NCI-H1930 (cell line): ENCODE data around the gene COA6.
A peak's percentile ranks its signal among the peaks of the same experiment; 100 is the strongest.
"Not testable (repeated sequence)": the region's sequence is repeated elsewhere in the genome, so short reads cannot be mapped to it uniquely, and the experiment has no call there.

ENCODE experiments used
- DNase-seq, 2 experiments: peaks; one replicate each; lab custom pipeline; 2025; lab: John Stamatoyannopoulos, UW

The COA6 gene

DNA sequence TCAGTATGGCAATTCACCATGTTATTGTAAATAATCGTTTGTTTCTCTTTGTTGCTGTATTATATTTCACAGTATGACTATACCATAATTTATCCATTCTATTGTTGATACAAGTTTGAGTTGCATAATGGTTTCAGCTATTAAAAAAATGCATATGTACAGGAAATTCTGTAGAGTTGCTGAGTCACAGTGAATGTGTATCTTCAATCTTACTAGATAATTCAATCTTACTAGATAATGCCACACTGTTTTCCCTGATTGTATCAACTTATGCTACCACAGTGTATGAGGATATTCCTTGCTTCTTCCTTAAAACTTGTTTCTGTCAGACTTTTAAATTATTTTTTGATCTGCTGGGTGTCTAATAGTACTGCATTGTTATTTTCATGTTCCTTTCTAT is 3.5 kb upstream of the COA6 start:
- DNase-seq: no peak

DNA sequence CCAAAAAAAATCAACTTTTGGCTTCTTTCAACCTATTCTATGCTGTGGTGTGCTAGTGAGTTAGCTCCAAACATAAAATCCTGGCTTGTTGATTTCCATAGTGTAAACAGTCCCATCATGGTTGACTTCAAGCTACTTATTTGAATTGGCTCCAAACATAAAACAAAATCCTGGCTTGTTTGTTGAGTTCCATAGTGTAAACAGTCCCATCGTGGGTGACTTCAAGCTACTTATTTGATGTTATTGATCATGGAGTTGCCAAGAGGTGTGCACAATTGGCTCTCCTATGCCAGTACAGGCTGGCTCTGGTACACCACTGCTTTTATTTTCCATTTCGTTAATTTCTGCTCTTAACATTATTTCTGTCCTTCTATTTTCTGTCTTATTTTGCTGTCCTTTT is 1.8 kb upstream of the COA6 start:
- DNase-seq: peak in 1 of 2 experiments; percentile 32

DNA sequence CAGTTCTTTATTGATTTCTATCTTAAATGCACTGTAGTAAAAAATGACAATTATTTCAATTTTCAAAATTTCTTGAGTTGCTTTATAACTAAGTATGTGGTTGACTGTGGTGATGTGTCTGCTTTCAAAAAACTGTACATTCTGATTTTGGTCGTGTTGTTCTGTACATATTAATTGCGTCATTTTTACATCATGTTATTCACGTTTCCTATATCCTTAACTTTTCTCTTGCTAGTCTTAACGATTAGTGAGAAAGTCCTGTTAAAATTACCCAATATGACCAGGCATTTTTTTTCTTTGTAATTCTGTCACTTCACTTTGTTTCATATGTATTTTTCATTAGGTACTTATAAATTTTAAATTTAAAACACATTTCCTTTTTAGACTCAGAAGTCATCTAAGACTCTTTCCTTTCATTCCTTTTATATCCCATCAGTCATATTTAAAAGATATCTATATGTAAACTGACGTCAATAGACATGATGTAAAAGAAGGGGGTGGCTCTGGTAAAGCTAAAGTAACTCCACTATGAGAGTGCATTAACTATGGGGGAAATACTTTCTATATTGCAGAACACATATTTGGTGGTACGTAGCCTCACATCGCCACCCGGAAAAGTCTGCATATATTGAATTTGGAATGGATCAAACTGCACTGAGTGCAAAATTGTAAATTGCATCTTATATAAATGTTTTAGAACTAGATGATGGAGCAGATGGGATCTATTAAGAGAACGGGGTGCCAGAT is 1.1 kb upstream of the COA6 start:
- DNase-seq: no peak

DNA sequence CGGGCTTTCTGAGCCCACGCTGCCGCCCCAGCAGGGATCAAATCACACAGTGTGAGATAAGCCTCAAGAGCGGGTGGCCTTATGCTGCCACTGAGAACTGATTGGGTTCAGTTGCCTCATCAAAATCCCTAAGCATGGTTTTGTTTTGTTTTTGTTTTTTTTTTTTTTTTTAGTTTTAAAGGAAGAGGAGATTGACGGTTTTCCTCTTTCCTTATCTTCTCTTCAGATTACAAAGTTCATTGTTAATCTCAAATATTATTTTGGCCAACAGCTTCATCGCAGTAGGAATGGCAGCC is 651 bp downstream of the COA6 start:
- DNase-seq: no peak

DNA sequence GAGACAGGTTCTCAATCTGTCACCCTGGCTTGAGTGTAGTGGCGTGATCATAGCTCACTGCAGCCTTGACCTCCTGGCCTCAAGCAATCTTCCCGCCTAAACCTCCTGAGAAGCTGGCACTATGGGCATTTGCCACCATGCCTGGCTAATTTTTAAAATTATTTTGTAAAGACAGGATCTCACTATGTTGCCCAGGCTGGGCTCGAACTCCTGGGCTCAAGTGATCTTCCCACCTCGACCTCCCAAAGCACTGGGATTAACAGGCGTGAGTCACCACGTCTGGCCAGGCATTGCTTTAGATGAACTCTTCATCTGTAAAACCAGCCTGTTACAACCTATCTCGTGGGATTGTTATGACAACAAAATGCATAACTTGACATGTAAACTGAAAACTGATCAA is 2.4 kb downstream of the COA6 start:
- no peak for DNase-seq

DNA sequence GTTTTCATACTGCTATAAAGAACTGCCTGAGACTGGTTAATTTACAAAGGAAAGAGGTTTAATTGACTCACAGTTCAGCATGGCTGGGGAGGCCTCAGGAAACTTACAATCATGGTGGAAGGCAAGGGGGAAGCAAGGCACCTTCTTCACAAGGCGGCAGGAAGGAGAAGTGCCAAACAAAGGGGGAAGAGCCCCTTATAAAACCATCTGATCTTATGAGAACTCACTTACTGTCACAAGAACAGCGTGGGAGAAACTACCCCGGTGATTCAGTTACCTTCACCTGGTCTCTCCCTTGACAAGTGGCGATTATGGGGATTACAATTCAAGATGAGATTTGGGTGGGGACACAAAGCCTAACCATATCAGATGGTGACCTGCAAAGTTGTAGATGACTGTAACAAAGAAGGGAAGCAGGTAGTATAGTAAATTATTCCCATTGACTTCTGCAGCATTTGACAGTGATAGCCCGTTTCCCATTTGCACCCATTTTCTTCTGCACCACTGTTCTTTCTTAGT is 6.4 kb downstream of the COA6 start:
- DNase-seq: not testable (repeated sequence)

DNA sequence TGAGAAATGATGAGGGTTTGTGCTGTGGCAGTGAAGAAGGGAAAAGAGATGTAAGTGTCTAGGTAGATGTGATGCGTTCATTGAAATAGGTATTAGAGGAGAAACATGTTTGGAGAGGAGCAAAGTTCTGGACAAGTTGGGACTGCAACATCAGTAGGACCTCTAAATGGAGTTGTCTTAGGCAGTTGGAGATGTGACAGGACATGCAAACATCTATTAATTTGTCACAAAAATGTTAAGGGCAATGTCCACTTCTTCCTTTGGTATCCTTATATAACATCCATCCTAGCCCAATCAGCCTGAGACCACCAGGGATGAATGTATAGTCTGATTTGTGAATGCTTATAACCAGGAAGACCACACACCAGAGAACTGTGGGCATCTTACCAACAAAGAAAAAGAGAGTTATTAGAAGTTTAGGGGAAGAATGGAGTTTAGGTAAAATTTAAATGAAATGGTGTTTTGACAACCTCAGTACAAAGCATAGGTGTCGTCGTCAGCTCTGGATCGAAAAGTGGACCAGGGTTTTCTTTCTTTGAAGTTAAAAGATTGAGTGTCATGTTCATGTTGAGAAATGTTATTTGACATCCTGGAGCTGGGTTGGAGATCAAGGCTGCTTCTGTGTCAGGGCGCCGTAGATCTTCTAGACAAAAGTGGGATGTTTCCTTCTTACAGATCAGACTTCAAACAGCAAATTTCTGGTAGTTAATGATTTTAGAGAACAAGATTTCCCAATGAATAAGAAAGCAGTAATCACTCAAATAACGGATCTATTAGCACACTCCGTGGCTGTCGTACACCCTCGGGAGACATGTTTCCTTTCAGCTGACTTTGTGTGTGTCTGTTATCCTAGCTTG is 8.7 kb downstream of the COA6 start:
- DNase-seq: no peak

DNA sequence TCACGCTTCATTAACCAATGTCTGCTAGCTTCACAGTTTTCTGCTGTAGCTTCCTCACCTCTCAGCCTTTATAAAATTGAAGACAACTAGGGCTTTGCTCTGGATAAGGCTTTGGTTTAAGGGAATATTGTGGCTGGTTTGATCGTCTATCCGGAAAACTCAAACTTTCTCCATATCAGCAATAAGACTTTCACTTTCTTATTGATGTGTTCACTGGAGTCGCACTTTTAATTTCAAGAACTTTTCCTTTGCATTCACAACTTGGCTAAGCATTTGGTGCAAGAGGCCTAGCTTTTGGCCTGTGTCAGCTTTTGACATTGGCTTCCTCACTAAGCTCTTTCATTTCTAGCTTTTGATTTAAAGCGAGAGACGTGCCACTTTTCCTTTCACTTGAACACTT is 12.9 kb downstream of the COA6 start:
- no peak for DNase-seq

DNA sequence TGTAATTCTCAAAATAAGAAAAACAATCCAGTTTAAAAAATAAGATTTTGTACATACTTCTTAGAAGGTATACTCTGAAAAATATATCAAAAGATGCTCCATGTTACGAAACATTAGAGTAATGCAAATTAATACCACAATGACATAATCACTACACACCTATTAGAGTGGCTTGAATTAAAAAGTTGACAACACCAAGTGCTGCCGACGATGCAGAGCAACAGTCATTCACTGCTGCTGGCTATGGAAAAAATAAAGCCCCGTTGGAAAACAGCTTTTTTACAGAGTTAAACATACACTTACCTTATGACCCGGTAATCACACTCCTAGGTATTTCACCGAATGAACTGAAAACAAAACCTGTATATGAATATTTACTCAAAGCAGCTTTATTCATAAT is 14.8 kb downstream of the COA6 start:
- DNase-seq: no peak

DNA sequence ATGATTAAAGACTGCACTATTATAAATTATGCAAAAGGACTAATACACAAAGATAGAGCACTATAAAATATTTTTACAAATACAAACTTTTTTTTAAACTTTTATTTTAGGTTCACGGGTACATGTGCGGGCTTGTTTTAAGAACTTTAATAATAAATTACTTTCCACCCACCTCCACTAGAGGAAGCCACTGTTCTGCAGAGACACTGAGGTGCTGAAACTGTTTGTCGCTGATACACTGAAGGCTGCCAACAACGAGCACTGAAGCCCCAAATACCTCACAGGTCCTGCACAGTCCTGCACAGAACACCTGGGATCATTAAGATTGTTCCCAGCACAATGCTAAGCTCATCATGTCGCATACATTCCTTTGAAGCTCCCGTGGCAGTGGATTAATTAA is 19.9 kb downstream of the COA6 start:
- DNase-seq: no peak

DNA sequence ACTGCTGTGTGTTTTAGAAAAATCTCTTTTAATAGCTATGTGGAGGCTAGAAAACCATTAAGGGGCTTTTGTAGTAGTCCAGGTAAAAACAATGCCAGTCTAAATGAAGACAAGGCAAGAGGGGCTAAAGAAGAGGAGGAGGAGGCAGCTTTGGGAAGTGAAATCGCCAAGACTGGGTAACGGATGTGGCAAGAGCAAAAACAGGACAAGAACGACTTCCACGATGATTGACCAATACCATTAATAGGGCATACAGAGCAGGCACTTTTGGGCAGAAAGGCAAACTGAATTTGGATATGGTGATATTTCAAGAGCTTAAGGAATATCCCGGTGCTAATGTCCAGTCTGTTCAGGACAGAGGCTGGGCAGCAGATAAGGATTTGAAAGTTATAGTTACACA is 22.0 kb downstream of the COA6 start:
- DNase-seq: no peak

DNA sequence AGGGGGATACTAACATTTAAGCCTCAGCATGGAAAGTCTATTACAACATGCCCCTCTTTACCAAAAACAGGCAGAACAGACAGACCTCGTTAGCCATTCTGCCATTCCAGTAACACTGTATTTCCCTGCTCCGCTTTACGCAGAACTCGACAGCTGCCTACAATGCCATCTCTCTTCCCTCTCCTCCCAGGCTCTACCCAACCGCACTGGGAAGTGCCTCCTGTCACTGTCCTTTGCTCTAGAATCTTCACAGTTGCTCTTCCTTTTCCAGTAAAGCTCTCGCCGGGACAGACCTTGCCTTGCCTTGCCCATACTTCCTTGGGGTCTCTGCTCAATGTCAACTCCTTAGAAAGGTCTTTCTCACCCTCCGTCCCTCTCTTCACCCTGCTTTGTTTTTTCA is 22.8 kb downstream of the COA6 start:
- DNase-seq: no peak

DNA sequence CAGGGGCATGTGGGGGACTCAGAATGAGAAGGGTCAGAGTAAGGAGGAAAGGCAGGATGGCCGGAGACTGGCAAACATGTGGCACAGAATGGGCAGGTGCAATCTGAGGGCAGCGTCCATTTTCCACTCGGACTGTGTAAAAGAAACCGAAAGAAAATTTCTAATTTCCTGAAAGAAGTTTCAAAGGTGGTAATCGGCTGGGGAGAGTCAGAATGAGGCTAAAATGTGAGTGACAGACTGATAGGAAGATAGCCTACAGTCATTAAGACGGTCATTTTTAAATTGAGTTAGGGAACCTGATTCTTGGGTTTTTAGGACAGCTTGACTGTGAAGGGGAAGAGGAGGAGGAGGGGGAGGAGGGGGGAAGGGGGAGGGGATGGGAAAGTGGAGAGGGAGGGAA is 23.6 kb downstream of the COA6 start:
- no peak for DNase-seq

DNA sequence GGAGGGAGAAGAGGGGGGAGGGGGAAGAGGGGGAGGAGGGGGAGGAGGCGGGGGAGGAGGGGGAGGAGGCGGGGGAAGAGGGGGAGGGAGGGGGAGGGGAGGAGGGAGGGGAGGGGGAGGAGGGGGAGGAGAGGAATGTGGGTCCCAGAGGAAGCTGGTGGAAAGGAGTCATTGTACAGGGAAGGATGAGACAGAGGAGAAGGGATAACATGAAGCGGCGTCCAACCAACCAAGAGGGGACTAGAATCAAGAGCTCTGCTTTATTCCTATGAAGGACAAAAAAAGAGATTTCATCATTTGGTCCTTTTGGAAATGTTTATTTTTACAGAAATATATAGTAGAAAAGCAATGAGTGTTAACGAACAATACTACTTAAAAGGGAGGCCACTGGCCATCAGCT is 24.5 kb downstream of the COA6 start:
- DNase-seq: no peak

DNA sequence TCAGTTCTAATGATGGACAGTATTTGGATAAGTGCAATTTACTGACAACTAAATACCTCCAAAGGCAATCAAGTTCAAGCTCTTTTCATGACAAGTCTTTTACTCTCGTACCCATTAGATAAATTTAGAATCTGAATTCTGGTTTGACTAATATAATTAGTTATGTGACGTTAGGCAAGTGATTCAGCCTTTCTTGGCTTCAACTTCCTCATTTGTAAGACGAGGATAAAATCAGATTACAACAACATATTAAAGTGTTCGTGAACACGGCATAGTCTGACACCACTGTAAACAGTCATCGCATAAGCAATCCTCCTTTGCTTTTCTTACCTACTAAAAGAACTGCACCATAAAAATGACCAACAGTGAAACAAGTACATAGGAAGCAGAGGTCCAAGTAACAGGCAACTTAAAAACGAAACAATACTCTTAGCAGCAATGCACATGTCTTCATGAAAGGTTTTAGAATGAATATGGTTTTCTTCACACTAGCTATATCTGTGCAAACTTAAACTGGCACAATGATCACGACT is 25.7 kb downstream of the COA6 start:
- DNase-seq: no peak

DNA sequence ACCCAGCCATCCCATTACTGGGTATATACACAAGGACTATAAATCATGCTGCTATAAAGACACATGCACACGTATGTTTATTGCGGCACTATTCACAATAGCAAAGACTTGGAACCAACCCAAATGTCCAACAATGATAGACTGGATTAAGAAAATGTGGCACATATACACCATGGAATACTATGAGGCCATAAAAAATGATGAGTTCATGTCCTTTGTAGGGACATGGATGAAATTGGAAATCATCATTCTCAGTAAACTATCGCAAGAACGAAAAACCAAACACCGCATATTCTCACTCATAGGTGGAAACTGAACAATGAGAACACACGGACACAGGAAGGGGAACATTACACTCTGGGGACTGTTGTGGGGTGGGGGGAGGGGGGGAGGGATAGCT is 26.3 kb downstream of the COA6 start:
- DNase-seq: not testable (repeated sequence)

DNA sequence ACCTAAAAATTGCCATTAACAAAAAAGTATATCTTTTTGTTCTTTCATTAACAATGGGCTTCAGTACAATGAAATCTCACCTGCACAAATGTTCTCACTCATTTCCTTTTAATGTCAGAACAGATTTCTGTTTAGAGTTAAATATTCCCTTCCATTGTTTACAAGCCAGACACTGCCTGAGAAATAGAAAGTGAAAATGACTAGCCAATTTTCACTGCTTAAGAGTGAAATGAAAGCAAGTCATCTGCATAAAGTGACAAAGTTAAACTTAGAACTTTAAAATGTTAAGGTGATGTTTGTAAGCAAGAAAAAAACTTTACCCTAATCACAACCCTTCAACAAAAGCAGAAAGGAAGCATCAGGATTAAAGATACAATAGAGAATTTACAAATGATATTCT is 27.5 kb downstream of the COA6 start:
- no peak for DNase-seq

DNA sequence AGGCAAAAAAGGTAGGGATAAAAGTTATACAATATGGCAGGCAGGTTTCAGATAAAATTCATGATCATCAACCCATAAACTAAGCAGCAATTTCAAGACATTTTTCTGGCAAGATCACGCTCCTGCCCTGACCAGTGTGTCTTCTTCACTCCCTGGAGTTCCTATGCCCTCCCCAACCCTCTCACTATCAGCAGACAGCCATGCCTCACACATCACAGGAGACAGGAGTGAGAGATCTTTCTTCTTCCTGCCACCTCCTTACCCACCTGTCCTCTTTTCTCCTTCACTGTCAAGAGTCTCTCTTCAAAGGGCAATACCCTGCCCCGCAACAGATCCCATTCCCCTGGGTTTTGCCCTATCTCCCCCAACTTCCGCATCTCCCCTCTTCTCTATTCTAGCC is 28.4 kb downstream of the COA6 start:
- no peak for DNase-seq

DNA sequence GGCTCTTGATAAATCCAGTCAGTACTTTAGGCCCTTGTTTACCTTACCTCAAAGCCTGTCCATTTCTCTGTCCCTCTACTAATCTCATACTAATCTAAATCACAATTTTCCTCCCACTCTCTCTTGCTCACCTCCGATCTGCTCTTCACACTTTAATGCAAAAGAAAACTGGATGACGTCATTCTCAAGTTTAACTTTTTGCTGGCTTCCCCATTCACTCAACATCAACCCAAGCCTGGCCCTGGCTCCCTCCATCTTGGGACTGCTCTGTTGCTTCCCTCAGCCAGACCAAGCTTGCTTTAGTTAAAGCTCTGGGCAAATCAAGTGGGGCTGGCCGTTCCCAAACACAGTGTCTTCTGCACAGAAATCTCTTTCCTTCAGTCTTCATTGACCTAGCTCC is 29.7 kb downstream of the COA6 start:
- DNase-seq: no peak

DNA sequence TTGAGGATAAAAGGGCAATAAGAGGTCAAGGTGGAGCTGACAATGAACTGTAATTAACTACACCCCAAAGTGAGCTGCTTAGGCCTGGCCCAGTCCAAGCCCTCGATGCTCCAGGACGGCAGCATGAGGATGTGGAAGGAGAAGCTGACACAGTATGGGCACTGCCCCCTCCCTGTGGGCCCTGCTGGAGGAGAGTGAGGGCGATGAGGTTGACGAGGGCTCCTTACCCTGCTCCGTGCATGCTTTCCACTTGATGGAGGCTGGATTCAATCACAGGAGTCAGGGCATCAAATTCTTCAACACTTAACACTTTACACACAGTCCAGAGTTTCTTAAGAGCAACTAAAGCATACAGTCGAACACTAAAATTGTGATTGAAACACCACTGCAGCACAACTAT is 32.4 kb downstream of the COA6 start:
- no peak for DNase-seq

DNA sequence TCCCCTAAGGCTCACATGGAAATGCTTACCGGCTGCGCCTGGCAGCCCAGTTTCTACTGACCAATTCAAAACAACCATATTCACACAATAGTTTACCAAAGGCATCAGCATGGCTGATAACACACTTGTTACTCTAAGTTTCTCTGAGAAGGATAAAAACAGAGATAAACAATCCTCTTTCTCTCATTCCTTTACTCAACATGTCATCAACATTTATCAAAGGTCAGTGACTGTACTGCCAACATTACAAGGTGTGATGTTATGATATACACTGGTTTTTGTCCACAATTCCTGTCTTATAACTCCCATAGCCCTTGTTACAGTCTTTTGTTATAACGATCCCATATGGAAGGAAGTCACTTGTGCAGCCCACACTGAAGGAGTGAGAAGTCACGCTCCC is 33.6 kb downstream of the COA6 start:
- DNase-seq: no peak

DNA sequence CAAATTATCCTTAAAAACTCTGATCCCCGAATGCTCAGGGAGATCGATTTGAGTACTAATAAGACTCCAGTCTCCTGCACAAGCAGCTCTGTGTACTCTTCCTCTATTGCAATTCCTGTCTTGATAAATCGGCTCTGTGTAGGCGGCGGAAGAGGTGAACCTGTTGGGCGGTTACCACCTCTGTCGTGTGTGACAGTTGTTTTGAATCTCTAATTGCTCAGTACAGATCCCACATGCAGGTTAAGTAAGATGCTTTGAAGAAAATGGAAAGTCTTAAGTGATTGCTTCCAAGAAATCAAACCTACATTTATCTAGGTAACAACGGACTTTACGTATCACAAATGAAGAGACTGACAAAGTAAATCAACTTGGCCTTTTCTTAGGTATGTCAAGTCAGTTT is 35.5 kb downstream of the COA6 start:
- DNase-seq: no peak

DNA sequence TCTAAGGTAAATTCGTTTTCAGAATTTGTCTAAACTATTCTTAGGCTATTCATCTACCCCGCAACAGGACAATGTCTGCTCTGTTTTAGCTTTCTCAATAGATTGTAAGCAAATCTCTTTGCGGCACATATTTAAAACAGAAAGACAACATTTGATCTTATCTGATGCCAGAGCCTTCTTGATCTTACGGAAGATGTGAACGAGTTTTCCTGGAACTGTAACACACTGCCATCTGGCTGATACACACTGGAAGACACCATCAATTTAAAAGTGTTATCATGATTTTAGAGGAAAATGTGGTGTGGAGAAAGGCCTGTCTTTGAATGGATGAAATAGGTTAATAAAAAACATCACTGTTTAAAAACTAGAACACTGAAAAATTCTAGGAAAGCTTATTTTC is 36.1 kb downstream of the COA6 start:
- no peak for DNase-seq
